Fibroblast of lung (primary cell): ENCODE results near the gene DKK3. TPM values are rescaled to one million over a fixed set of nuclear protein-coding genes. Genes with fewer than 3 reads are reported as not detected.

ENCODE experiments used
- DNase-seq, 2 donors: peaks; one replicate each; pipeline versions ENCODE4 v3.0.0 to v3.0.0-alpha.2; 2010; ENCODE audit warnings: low read depth in 2 of 2
- H2AFZ ChIP-seq: 2 replicates; pipeline ENCODE4 v1.5.1; 2012; ENCODE audit warnings: low read length, control low read depth, inconsistent platforms
- H3K27ac ChIP-seq: 2 replicates; pipeline ENCODE4 v1.5.1; 2011; ENCODE audit warnings: low read length, control low read depth; ENCODE audit not compliant: insufficient read depth
- H3K27me3 ChIP-seq: 2 replicates; pipeline ENCODE4 v1.5.1; 2011; ENCODE audit warnings: mild to moderate bottlenecking, low read length; ENCODE audit not compliant: control insufficient read depth, insufficient read depth
- H3K36me3 ChIP-seq: 2 replicates; pipeline ENCODE4 v1.5.1; 2011; ENCODE audit warnings: low read length; ENCODE audit not compliant: control insufficient read depth, insufficient read depth
- H3K4me1 ChIP-seq: 2 replicates; pipeline ENCODE4 v1.5.1; 2011; ENCODE audit warnings: low read length; ENCODE audit not compliant: control insufficient read depth, insufficient read depth; ENCODE audit errors: extremely low read depth
- H3K4me2 ChIP-seq: 2 replicates; pipeline ENCODE4 v1.5.1; 2011; ENCODE audit warnings: low read length, control low read depth; ENCODE audit not compliant: insufficient read depth; ENCODE audit errors: extremely low read depth
- H3K4me3 ChIP-seq, 4 experiments: fragments of 200-600 bp in 1 of 4; sonication (generic) in 1 of 4; replicated peaks in 1 of 4; 2 replicates each; pipeline ENCODE4 v1.5.1; 2011 to 2016; ENCODE audit warnings: low read length in 4 of 4, low read depth in 3 of 4, mild to moderate bottlenecking in 3 of 4, control low read depth in 2 of 4, inconsistent platforms in 1 of 4, mixed read lengths in 1 of 4; ENCODE audit not compliant: insufficient read depth in 1 of 4; ENCODE audit errors: control extremely low read depth in 1 of 4
- H3K79me2 ChIP-seq: 2 replicates; pipeline ENCODE4 v1.5.1; 2012; ENCODE audit warnings: mild to moderate bottlenecking, low read length, inconsistent platforms; ENCODE audit not compliant: control insufficient read depth, insufficient read depth
- H3K9ac ChIP-seq: 2 replicates; pipeline ENCODE4 v1.5.1; 2011; ENCODE audit warnings: mild to moderate bottlenecking, low read length, control low read depth; ENCODE audit not compliant: insufficient read depth
- H3K9me3 ChIP-seq: 2 replicates; pipeline ENCODE4 v1.5.1; 2012; ENCODE audit warnings: low read depth, low read length; ENCODE audit not compliant: control insufficient read depth, insufficient read depth
- H4K20me1 ChIP-seq: 2 replicates; pipeline ENCODE4 v1.5.1; 2011; ENCODE audit warnings: low read length; ENCODE audit not compliant: control insufficient read depth, insufficient read depth; ENCODE audit errors: extremely low read depth
- EZH2 ChIP-seq: IDR thresholded peaks from 2 replicates; pipeline ENCODE4 v1.5.1; 2012; ENCODE audit warnings: low read length, control low read depth, mild to moderate bottlenecking; ENCODE audit errors: missing control alignments
- polyA plus RNA-seq, 2 donors: library from polyadenylated mRNA; depleted of rRNA in 1 of 2; stranded (reverse) in 1 of 2; unstranded in 1 of 2; fragments of >200 nt; gene quantifications; 2 replicates each; pipeline ENCODE4 v1.2.1, GENCODE V29; 2011 to 2012; ENCODE audit warnings: missing spikeins in 1 of 2
- total RNA-seq: library from RNA; depleted of rRNA; stranded (reverse); fragments of >200 nt; gene quantifications from 2 replicates; pipeline ENCODE4 v1.2.1, GENCODE V29; 2014
- TF ChIP-seq, protein P1 (sequence below), 2 donors: IDR thresholded peaks in 1 of 2; conservative IDR thresholded peaks in 1 of 2; 1 replicate in 1 of 2; 2 replicates in 1 of 2; pipeline ENCODE4 v1.5.1; 2011 to 2012; ENCODE audit warnings: low read length in 2 of 2, control low read depth in 1 of 2, inconsistent platforms in 1 of 2, low read depth in 1 of 2, mild to moderate bottlenecking in 1 of 2

Gene DKK3
- total and polyA plus RNA-seq, 2 donors (not counting 1 experiment from before 2014, with no cell fraction given), result 1,064 to 1,566 TPM

DNA sequence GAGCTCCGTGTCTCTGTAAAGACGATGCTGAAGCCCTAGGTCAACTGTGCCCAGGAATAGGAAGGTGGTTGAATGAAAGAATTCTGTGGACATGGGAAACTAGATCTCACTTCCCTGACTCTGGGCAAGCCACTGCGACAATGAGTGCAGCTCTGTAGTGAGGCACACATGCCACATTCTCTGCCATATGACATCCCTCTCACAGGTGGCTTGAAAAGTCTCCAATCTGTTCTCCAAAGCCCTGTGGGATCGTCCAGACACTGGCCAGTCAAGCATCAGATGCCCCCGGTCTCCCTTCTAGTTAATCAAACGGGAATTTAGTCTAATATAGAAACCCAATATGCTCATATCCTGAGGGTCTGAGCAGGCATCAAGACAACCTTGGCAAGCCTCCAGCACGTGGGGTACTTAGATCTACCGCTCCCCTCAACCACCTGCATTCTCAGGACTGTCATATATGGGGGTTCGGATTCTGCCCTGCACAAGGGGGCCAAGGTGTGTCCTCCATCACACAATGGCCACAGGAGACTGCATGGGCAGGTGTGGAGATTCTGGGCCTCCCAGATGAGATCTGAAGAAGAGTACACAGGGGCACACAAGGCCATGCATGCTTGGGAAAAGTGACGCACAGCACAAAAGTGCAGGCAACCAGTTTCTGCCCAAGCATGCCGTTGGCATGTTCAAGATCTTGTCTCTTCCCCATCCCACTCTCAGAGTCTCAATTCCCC lies 11.9 kb downstream of the DKK3 start:
- peaks cover 15% of the 10 kb centered on the region for H3K4me1 ChIP-seq
- H3K27me3 ChIP-seq, result no peaks in the 10 kb centered on the region
- H3K4me2 ChIP-seq, result no peak overlapping the region

DNA sequence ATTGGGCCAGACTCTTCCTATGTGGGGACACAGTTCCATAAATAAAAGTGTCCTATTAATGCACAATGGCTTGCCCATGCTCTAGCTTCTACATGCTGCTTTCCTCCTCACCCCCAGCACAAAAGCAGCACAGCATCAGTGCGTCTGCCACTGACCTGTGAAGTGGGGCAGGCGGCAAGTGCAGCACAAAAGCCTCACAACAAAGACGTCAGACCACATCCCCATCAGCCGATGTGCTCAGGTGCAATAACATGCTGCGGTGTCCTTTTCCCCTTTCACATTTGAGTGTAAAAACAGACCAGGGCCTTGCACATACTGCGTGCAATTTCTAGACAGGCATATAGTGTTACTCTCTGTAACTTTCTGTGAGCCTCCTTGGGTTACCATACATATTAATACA lies 12.8 kb downstream of the DKK3 start:
- no peaks in the 10 kb centered on the region for H3K27me3 ChIP-seq
- H3K36me3 ChIP-seq, result peaks cover 23% of the 10 kb centered on the region
- no peak for TF ChIP-seq EZH2
- TF ChIP-seq, protein P1, sequence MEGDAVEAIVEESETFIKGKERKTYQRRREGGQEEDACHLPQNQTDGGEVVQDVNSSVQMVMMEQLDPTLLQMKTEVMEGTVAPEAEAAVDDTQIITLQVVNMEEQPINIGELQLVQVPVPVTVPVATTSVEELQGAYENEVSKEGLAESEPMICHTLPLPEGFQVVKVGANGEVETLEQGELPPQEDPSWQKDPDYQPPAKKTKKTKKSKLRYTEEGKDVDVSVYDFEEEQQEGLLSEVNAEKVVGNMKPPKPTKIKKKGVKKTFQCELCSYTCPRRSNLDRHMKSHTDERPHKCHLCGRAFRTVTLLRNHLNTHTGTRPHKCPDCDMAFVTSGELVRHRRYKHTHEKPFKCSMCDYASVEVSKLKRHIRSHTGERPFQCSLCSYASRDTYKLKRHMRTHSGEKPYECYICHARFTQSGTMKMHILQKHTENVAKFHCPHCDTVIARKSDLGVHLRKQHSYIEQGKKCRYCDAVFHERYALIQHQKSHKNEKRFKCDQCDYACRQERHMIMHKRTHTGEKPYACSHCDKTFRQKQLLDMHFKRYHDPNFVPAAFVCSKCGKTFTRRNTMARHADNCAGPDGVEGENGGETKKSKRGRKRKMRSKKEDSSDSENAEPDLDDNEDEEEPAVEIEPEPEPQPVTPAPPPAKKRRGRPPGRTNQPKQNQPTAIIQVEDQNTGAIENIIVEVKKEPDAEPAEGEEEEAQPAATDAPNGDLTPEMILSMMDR (conservative IDR thresholded peaks at IDR 0.05 in 1 of 2, IDR thresholded peaks at IDR 0.05 in 1 of 2; ENCODE audit: low read depth in 1 of 2, low read length in 2 of 2), result no peak
- no peak overlapping the region for H3K4me2 ChIP-seq
- H3K4me1 ChIP-seq, result peaks cover 19% of the 10 kb centered on the region
- no peak overlapping the region for H3K9ac ChIP-seq
- H3K4me3 ChIP-seq, result no peak overlapping the region
- H3K27ac ChIP-seq, result no peak overlapping the region
- no peak for DNase-seq
- no peak overlapping the region for H2AFZ ChIP-seq
- H3K9me3 ChIP-seq, result no peaks in the 10 kb centered on the region
- H3K79me2 ChIP-seq, result peaks cover 13% of the 10 kb centered on the region
- no peaks in the 10 kb centered on the region for H4K20me1 ChIP-seq

More for the DNA sequence above, 11.9 kb downstream of the DKK3 start:
- Histone ChIP-seq H3K27ac (no peak overlapping the region), H2AFZ (no peak overlapping the region), H3K4me3 (no peak overlapping the region), H3K9me3 (no peaks in the 10 kb centered on the region), H4K20me1 (no peaks in the 10 kb centered on the region), H3K36me3 (peaks cover 27% of the 10 kb centered on the region), H3K79me2 (peaks cover 11% of the 10 kb centered on the region), H3K9ac (no peak overlapping the region)
- DNase-seq, result no peak
- TF ChIP-seq EZH2, result no peak
- TF ChIP-seq, protein P1 (conservative IDR thresholded peaks at IDR 0.05 in 1 of 2, IDR thresholded peaks at IDR 0.05 in 1 of 2; ENCODE audit: low read depth in 1 of 2, low read length in 2 of 2), result no peak

DNA sequence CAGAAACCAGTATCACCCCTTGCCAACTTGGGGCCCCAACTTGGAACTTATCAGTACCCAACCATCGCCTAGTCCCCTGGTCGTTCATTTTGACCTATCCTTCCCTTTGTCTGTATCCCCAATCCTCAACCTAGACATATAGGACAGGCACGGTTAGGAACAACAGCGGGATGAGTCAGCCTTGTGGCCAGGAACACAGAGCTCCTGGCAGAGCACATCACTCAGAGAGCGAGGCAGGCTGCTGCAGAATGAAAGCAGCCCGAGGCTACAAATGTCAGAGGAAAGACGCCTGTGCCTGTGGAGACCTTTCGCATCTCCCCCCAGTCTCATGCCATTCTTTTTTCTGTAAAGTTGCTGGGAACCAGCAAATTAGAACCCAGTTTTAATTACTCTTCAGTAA lies 14.6 kb downstream of the DKK3 start:
- Histone ChIP-seq H3K4me2 (peak overlapping the region; percentile 1), H3K79me2 (peaks cover 13% of the 10 kb centered on the region), H3K4me1 (peaks cover 29% of the 10 kb centered on the region), H3K9ac (no peak overlapping the region), H3K9me3 (no peaks in the 10 kb centered on the region), H3K27ac (no peak overlapping the region), H3K36me3 (peaks cover 23% of the 10 kb centered on the region), H4K20me1 (no peaks in the 10 kb centered on the region), H3K4me3 (no peak overlapping the region), H2AFZ (no peak overlapping the region), H3K27me3 (no peaks in the 10 kb centered on the region)
- no peak for TF ChIP-seq EZH2
- TF ChIP-seq, protein P1 (conservative IDR thresholded peaks at IDR 0.05 in 1 of 2, IDR thresholded peaks at IDR 0.05 in 1 of 2; ENCODE audit: low read depth in 1 of 2, low read length in 2 of 2), result no peak
- peak; percentile 75 to 87 for DNase-seq
